Type B pancreatic cell (in vitro differentiated cells): Measurements from ENCODE around the gene OR6C4. TPM values are rescaled to one million over a fixed set of nuclear protein-coding genes. Genes with fewer than 3 reads are reported as not detected.
"Not testable (repeated sequence)": the region's sequence is repeated elsewhere in the genome, so short reads cannot be mapped to it uniquely, and the experiment has no call there.

ENCODE experiments used
- DNase-seq: peaks from one replicate; pipeline ENCODE4 v3.0.0; 2021; ENCODE audit warnings: mixed read lengths; ENCODE audit not compliant: unreplicated experiment; ENCODE audit errors: extremely low spot score
- H3K27ac Mint-ChIP-seq: 2 replicates; pipeline ENCODE4 v1.8.0; 2021; ENCODE audit warnings: mild to moderate bottlenecking, mixed read lengths
- H3K27me3 Mint-ChIP-seq: 2 replicates; pipeline ENCODE4 v1.8.0; 2021; ENCODE audit warnings: mixed read lengths
- H3K36me3 Mint-ChIP-seq: 2 replicates; pipeline ENCODE4 v1.8.0; 2021; ENCODE audit warnings: mixed read lengths
- H3K4me1 Mint-ChIP-seq: one replicate; pipeline ENCODE4 v1.8.0; 2021; ENCODE audit warnings: mixed read lengths; ENCODE audit not compliant: unreplicated experiment
- H3K4me3 Mint-ChIP-seq: 2 replicates; pipeline ENCODE4 v1.8.0; 2021; ENCODE audit warnings: mild to moderate bottlenecking, mixed read lengths
- H3K9me3 Mint-ChIP-seq: 2 replicates; pipeline ENCODE4 v1.8.0; 2021; ENCODE audit warnings: mixed read lengths
- total RNA-seq: library from RNA; stranded (reverse); gene quantifications from 2 replicates; pipeline ENCODE4 v1.2.1, GENCODE V29; 2021; ENCODE audit warnings: low replicate concordance
- TF ChIP-seq, protein P1 (sequence below): fragments of 200-600 bp; sonication (generic); conservative IDR thresholded peaks from 2 replicates; pipeline ENCODE4 v1.5.0; 2021; ENCODE audit warnings: antibody characterized with exemption, mild to moderate bottlenecking

OR6C4 gene
- total RNA-seq, 1 donor from 2014 or later = not detected

DNA sequence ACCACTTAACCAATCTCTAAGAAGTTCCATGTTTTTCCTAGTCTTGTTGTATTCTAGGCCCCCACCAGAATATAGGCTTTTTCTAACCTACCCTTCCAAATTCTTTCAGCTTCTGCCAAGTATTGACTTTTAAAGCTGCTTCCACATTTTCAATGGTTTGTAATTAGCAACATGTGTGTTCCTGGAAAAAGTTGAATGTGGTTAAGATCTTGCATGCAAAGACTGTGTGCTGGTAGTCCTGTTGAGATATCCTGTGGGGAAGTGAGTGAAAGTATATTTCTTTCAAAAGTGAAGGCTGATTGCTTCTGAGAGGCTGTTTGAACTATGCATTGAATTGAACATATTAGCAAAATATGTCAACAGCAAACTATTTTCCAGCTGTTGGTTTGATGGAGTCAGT, 646 bp upstream of the OR6C4 start:
- no peaks in the 10 kb centered on the region for H3K4me1 Mint-ChIP-seq
- no peaks in the 10 kb centered on the region for H3K27me3 Mint-ChIP-seq
- H3K9me3 Mint-ChIP-seq = no peaks in the 10 kb centered on the region
- TF ChIP-seq, protein P1, sequence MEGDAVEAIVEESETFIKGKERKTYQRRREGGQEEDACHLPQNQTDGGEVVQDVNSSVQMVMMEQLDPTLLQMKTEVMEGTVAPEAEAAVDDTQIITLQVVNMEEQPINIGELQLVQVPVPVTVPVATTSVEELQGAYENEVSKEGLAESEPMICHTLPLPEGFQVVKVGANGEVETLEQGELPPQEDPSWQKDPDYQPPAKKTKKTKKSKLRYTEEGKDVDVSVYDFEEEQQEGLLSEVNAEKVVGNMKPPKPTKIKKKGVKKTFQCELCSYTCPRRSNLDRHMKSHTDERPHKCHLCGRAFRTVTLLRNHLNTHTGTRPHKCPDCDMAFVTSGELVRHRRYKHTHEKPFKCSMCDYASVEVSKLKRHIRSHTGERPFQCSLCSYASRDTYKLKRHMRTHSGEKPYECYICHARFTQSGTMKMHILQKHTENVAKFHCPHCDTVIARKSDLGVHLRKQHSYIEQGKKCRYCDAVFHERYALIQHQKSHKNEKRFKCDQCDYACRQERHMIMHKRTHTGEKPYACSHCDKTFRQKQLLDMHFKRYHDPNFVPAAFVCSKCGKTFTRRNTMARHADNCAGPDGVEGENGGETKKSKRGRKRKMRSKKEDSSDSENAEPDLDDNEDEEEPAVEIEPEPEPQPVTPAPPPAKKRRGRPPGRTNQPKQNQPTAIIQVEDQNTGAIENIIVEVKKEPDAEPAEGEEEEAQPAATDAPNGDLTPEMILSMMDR = no peak
- H3K4me3 Mint-ChIP-seq = no peak overlapping the region
- no peak overlapping the region for H3K27ac Mint-ChIP-seq
- no peak for DNase-seq
- H3K36me3 Mint-ChIP-seq = no peaks in the 10 kb centered on the region

DNA sequence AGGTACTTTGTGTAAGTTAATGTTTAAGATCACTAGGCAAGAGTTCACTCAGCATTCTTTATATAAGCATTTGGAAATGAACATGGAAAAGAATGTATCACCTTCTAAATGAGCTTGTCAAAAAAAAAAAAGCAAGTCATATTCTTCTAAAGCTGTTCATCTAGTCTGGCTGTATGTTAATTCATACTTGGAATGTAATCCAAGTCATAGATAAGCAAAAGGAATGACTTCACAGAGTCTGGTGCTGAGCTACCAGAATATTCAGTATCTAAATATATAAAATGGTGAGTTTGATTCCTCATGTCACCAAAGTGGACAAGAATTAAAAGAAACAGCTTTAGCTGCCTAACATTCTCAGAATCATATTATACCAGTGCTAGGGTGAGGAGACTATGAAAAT, 4.9 kb downstream of the OR6C4 start:
- TF ChIP-seq, protein P1 = no peak
- Mint-ChIP-seq H3K27ac (no peak overlapping the region), H3K4me1 (no peaks in the 10 kb centered on the region), H3K4me3 (no peak overlapping the region), H3K9me3 (no peaks in the 10 kb centered on the region), H3K36me3 (no peaks in the 10 kb centered on the region), H3K27me3 (no peaks in the 10 kb centered on the region)
- no peak for DNase-seq

DNA sequence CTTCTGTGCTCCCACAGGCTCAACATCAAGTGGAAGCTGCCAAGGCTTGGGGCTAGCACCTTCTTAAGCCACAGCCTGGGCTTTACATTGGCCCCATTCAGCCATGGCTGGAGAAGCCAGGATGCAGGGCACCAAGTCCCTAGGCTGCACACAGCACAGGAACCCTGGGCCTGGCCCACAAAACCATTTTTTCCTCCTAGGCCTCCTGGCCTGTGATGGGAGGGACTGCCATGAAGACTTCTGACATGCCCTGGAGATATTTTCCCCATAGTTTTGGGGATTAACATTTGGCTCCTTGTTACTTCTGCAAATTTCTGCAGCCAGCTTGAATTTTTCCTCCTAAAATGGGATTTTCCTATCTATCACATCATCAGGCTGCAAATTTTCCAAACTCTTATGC, 20.7 kb downstream of the OR6C4 start:
- not testable (repeated sequence) for H3K36me3 Mint-ChIP-seq, H3K4me1 Mint-ChIP-seq, H3K27ac Mint-ChIP-seq, H3K27me3 Mint-ChIP-seq, DNase-seq, H3K4me3 Mint-ChIP-seq
- peaks cover 24% of the 10 kb centered on the region for H3K9me3 Mint-ChIP-seq

DNA sequence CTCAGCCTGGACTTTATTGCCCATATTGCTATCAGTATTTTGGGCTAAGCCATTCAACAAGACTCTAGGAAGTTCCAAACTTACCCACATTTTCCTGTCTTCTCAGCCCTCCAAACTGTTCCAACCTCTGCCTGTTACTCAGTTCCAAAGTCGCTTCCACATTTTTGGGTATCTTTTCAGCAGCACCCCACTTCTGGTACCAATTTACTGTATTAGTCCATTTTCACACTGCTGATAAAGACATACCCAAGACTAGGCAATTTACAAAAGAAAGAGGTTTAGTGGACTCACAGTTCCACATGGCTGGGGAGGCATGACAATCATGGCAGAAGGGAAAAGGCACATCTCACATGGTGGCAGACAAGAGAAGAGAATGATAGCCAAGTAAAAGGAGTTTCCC, 21.3 kb downstream of the OR6C4 start:
- not testable (repeated sequence) for H3K27me3 Mint-ChIP-seq, H3K4me3 Mint-ChIP-seq, H3K36me3 Mint-ChIP-seq, H3K4me1 Mint-ChIP-seq, DNase-seq, H3K27ac Mint-ChIP-seq
- H3K9me3 Mint-ChIP-seq = peaks cover 24% of the 10 kb centered on the region

DNA sequence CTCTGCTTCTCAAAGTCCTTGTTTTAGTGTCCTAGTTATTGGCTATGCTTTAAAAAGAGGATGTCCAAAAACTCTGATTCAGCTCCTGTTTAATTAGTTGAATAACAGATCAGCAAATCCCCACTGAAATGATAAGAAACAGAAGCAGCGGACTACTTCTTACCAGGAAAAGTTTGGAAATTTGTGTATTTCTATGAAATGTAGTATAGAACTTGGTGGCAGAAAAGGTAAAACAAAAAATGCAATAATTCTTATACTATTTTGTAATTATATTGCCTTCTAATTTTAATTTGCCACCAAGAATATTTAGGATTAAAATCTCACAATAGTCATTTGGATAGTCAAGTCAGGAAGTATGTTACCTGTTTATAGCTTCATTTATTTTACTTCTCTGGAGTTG, 22.8 kb downstream of the OR6C4 start, which contains the start of gene OR2AP1:
Gene OR2AP1 (plus strand): TSS at position 301 of the 400 bp plus-strand sequence. CDS start 1,947 bp downstream, outside the sequence.
- H3K27me3 Mint-ChIP-seq = no peaks in the 10 kb centered on the region
- TF ChIP-seq, protein P1 = no peak
- no peak within 1 kb of the TSS for H3K4me3 Mint-ChIP-seq
- H3K9me3 Mint-ChIP-seq = peaks cover 24% of the 10 kb centered on the region
- H3K4me1 Mint-ChIP-seq = no peaks in the 10 kb centered on the region
- DNase-seq = no peak
- H3K27ac Mint-ChIP-seq = no peak within 1 kb of the TSS
- no peaks in the 10 kb centered on the region for H3K36me3 Mint-ChIP-seq

DNA sequence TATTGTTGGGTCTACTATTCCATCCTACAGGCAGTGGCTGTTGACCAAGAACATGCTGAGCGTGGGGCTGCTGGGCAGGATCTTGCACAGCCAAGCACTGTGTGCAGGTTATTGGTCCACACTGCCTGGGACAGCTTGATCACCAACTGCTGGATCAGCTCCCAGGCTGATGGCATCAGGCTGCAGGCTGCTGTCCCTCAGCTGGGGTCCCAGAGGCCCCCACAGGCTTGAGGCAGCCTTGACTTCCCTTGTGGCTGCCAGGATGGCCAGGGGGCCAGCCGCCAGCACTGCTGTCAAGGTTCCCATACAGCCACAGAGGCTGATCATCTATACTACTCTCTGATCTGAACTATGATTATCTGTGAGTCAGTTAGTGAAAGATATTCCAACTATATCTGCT, 32.7 kb downstream of the OR6C4 start:
- H3K4me1 Mint-ChIP-seq = no peaks in the 10 kb centered on the region
- no peak overlapping the region for H3K4me3 Mint-ChIP-seq
- no peak for DNase-seq
- no peaks in the 10 kb centered on the region for H3K9me3 Mint-ChIP-seq
- TF ChIP-seq, protein P1 = no peak
- H3K27me3 Mint-ChIP-seq = no peaks in the 10 kb centered on the region
- H3K27ac Mint-ChIP-seq = no peak overlapping the region
- H3K36me3 Mint-ChIP-seq = no peaks in the 10 kb centered on the region

DNA sequence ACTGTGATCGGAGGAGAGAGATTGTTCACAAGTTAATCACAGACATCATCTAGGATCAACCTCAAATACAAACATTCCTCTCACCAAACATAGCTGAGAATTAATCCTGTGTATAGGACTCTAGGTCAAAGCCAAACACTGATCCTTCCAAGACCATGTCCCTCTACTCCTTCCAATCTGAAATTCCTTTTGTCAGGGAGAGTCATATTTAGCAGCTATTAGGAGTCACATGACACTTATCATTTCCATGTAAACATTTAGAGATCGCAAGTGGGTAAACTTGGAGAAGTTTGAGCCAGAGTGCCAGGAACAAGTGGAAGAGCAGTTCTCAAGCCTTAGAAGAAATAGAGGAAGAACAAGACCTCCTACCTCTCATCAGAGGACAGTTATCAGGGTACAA, 36.4 kb downstream of the OR6C4 start:
- Mint-ChIP-seq H3K9me3 (no peaks in the 10 kb centered on the region), H3K27me3 (no peaks in the 10 kb centered on the region), H3K36me3 (no peaks in the 10 kb centered on the region), H3K27ac (no peak overlapping the region), H3K4me1 (no peaks in the 10 kb centered on the region), H3K4me3 (no peak overlapping the region)
- DNase-seq = no peak
- TF ChIP-seq, protein P1 = no peak

DNA sequence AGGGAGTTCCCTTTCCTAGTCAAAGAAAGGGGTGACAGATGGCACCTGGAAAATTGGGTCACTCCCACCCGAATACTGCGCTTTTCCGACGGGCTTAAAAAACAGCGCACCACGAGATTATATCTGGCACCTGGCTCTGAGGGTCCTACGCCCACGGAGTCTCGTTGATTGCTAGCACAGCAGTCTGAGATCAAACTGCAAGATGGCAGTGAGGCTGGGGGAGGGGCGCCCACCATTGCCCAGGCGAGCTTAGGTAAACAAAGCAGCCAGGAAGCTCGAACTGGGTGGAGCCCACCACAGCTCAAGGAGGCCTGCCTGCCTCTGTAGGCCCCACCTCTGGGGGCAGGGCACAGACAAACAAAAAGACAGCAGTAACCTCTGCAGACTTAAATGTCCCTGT, 40.8 kb downstream of the OR6C4 start:
- H3K9me3 Mint-ChIP-seq, DNase-seq, H3K36me3 Mint-ChIP-seq, H3K27ac Mint-ChIP-seq, H3K27me3 Mint-ChIP-seq, H3K4me1 Mint-ChIP-seq, H3K4me3 Mint-ChIP-seq: not testable (repeated sequence)
